Measurements from ENCODE around the gene IPO11.

The IPO11 gene

DNA sequence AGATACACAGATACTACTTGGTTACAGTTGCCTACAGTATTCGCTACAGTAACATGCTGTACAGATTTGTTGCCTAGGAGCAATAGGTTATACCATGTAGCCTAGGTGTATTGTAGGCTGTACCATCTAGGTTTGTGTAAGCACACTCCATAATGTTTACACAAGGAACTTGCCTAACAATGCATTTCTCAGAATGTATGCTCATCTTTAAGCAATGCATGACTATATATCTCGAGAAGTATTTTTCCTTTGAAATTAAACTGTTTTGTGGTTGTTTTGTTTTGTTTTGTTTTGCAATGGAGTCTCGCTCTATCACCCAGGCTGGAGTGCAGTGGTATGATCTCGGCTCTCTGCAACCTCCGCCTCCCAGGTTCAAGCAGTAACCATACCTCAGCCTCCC lies 191.4 kb downstream of the IPO11 start:
- Mint-ChIP-seq H3K36me3 (ENCODE audit: low read depth) (peaks cover 17% of the 10 kb centered on the region), H3K27me3 (ENCODE audit: low read depth, poor library complexity) (no peaks in the 10 kb centered on the region), H3K9me3 (no peaks in the 10 kb centered on the region), H3K27ac (no peak overlapping the region), H3K4me1 (no peaks in the 10 kb centered on the region), H3K4me3 (no peak overlapping the region)
- TF ChIP-seq, protein P1, sequence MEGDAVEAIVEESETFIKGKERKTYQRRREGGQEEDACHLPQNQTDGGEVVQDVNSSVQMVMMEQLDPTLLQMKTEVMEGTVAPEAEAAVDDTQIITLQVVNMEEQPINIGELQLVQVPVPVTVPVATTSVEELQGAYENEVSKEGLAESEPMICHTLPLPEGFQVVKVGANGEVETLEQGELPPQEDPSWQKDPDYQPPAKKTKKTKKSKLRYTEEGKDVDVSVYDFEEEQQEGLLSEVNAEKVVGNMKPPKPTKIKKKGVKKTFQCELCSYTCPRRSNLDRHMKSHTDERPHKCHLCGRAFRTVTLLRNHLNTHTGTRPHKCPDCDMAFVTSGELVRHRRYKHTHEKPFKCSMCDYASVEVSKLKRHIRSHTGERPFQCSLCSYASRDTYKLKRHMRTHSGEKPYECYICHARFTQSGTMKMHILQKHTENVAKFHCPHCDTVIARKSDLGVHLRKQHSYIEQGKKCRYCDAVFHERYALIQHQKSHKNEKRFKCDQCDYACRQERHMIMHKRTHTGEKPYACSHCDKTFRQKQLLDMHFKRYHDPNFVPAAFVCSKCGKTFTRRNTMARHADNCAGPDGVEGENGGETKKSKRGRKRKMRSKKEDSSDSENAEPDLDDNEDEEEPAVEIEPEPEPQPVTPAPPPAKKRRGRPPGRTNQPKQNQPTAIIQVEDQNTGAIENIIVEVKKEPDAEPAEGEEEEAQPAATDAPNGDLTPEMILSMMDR (IDR thresholded peaks at IDR 0.05), result no peak
- no peak for DNase-seq

DNA sequence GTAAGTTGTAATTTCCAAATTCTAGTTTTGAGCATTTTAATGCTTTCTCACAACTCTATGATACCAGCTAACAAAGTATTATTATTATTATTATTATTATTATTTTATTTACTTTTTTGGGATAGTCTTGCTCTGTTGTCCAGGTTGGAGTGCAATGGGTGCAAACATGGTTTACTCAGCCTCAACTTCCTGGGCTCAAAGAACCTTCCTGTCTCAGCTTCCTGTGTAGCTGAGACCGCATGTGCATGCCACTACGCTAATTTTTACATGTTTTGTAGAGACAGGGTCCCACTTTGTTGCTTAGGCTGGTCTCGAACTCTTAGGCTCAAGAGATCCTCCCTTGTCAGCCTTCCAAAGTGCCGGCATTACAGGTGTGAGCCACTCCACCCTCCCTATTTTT lies 193.1 kb downstream of the IPO11 start:
- TF ChIP-seq, protein P1 (IDR thresholded peaks at IDR 0.05), result no peak
- H3K9me3 Mint-ChIP-seq, result no peaks in the 10 kb centered on the region
- H3K27ac Mint-ChIP-seq, result no peak overlapping the region
- no peaks in the 10 kb centered on the region for H3K27me3 Mint-ChIP-seq (ENCODE audit: low read depth, poor library complexity)
- no peak for DNase-seq
- H3K36me3 Mint-ChIP-seq (ENCODE audit: low read depth), result peaks cover 27% of the 10 kb centered on the region
- no peaks in the 10 kb centered on the region for H3K4me1 Mint-ChIP-seq
- H3K4me3 Mint-ChIP-seq, result no peak overlapping the region

DNA sequence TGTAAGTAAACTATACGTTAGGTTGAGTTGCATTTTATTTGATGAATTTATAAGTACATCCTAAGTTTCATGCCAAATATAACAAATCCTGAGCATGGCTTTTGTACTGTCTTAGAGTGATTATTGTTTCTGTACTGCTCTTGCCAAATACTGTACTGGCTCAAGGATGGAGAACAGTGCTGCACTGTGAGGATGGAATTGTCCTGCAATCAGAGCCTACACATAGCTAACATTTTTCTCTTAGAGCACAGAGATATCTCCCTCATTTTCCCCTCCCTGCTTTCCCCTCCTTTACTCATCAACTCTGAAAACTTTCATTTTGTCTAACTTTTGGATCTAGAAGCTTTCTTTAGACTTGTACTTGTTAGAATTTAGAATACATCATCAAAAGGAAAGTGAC lies 194.3 kb downstream of the IPO11 start:
- peaks cover 27% of the 10 kb centered on the region for H3K36me3 Mint-ChIP-seq (ENCODE audit: low read depth)
- no peak overlapping the region for H3K27ac Mint-ChIP-seq
- no peaks in the 10 kb centered on the region for H3K9me3 Mint-ChIP-seq
- no peaks in the 10 kb centered on the region for H3K27me3 Mint-ChIP-seq (ENCODE audit: low read depth, poor library complexity)
- no peak for DNase-seq
- H3K4me3 Mint-ChIP-seq, result no peak overlapping the region
- no peaks in the 10 kb centered on the region for H3K4me1 Mint-ChIP-seq
- TF ChIP-seq, protein P1 (IDR thresholded peaks at IDR 0.05), result no peak

DNA sequence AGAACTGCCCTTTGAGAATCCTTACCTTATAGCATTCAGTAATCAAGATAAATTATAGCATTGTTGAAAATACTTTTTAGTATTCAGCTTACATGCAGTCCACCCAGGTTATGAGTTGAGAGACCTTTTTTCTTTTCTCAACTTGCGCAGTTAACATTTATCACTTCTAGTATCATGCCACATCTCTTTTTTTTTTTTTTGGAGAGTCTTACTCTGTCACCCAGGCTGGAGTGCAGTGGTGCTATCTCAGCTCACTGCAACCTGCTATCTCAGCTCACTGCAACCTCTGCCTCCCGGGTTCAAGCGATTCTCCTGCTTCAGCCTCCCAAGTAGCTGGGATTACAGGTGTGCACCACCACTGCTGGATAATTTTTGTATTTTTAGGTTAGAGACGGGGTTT lies 195.1 kb downstream of the IPO11 start:
- no peak for DNase-seq
- TF ChIP-seq, protein P1 (IDR thresholded peaks at IDR 0.05), result no peak
- Mint-ChIP-seq H3K27ac (no peak overlapping the region), H3K27me3 (ENCODE audit: low read depth, poor library complexity) (no peaks in the 10 kb centered on the region), H3K9me3 (no peaks in the 10 kb centered on the region), H3K36me3 (ENCODE audit: low read depth) (peaks cover 27% of the 10 kb centered on the region), H3K4me3 (no peak overlapping the region), H3K4me1 (no peaks in the 10 kb centered on the region)

DNA sequence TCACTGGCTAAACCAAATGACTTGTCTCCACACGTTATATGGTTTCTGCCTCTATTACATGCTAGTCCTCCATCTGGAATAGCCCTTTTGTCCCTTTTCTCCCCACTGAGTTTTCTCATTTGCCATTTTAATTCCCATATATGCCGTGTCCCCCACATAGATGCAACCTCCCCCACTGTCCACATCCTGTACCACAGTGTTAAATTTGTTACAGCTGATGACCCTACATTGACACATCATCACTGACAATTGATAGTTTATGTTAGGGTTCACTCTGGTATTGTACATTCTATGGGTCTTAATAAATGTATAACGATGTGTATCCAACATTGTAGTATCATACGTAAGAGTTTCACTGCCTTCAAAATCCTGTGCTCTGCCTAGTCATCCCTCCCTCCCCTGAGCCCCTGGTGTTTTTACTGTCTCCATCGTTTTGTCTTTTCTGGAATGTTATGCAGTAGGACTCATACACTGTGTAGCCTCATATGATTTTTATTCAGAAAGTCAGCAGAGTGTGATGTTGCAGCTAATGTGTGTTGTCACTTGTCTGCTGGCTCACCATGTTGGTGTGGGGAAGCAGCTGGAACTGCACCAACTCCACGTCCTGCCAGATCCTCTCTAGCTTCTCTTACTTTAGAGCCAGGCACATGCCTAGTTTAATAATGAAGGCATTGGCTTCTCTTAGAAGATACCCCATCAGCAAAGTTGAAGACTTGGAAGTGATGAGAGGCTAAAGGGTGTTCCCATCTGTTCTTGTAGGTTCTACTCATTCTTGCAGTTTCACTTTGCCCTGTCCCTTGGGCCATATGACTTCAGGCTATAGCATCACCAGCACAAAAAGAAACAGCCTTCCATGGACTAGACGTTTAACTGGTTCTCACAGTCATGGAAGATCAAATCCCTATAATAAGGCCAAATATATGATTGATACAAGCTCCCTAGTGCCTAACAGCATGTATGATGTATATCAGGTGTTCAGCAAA lies 196.3 kb downstream of the IPO11 start:
- Mint-ChIP-seq H3K27ac (no peak overlapping the region), H3K27me3 (ENCODE audit: low read depth, poor library complexity) (no peaks in the 10 kb centered on the region), H3K4me3 (no peak overlapping the region), H3K4me1 (no peaks in the 10 kb centered on the region), H3K36me3 (ENCODE audit: low read depth) (peaks cover 39% of the 10 kb centered on the region), H3K9me3 (peaks cover 8% of the 10 kb centered on the region)
- TF ChIP-seq, protein P1 (IDR thresholded peaks at IDR 0.05), result no peak
- DNase-seq, result no peak

DNA sequence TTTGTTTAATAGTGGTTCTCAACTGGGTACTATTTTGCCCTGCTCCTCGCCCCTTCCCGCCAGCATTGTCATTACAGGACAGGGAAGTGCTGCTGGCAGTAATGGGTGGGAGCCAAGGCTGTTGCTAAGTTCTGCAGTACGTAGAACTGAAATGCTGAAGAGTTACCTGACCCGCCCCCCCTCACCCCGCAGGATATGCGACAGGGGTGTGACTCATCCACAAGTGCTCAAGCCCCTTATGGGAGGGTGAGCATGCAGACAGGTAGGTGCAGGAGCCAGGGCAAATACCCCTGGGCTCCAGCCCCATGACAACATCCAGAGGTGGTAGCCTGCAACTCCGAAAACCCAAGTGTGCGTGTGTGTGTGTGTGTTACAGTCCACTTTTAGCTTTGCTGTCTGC lies 201.8 kb downstream of the IPO11 start:
- Mint-ChIP-seq H3K9me3 (peaks cover 20% of the 10 kb centered on the region), H3K4me3 (no peak overlapping the region), H3K36me3 (ENCODE audit: low read depth) (peaks cover 45% of the 10 kb centered on the region), H3K27ac (no peak overlapping the region), H3K27me3 (ENCODE audit: low read depth, poor library complexity) (no peaks in the 10 kb centered on the region), H3K4me1 (peaks cover 9% of the 10 kb centered on the region)
- DNase-seq, result no peak
- TF ChIP-seq, protein P1 (IDR thresholded peaks at IDR 0.05), result no peak

All from nephron progenitor cell (in vitro differentiated cells).